Measurements from ENCODE around the gene ARHGEF9.

Gene ARHGEF9

GRCh38 chrX:63758011-63758410 is 27.0 kb downstream of the ARHGEF9 start:
- Mint-ChIP-seq H3K27me3 (ENCODE audit: low read depth) (no peaks in the 10 kb centered on the region), H3K4me1 (ENCODE audit: low read depth) (peaks cover 29% of the 10 kb centered on the region), H3K27ac (no peak overlapping the region), H3K4me3 (no peak overlapping the region), H3K36me3 (ENCODE audit: low read depth) (peaks cover 2% of the 10 kb centered on the region), H3K9me3 (no peaks in the 10 kb centered on the region)
- DNase-seq (ENCODE audit: low spot score) = no peak

GRCh38 chrX:63755892-63756291 is 29.1 kb downstream of the ARHGEF9 start:
- Mint-ChIP-seq H3K4me3 (peak overlapping the region; percentile 95), H3K4me1 (ENCODE audit: low read depth) (peaks cover 31% of the 10 kb centered on the region), H3K36me3 (ENCODE audit: low read depth) (peaks cover 2% of the 10 kb centered on the region), H3K27me3 (ENCODE audit: low read depth) (no peaks in the 10 kb centered on the region), H3K9me3 (no peaks in the 10 kb centered on the region), H3K27ac (no peak overlapping the region)
- peak; percentile 4 for DNase-seq (ENCODE audit: low spot score)

GRCh38 chrX:63754860-63755579 is 30.0 kb downstream of the ARHGEF9 start:
- peak overlapping the region; percentile 99 for H3K27ac Mint-ChIP-seq
- peak; percentile 87 for DNase-seq (ENCODE audit: low spot score)
- H3K36me3 Mint-ChIP-seq (ENCODE audit: low read depth) = peaks cover 2% of the 10 kb centered on the region
- H3K27me3 Mint-ChIP-seq (ENCODE audit: low read depth) = no peaks in the 10 kb centered on the region
- no peaks in the 10 kb centered on the region for H3K9me3 Mint-ChIP-seq
- H3K4me1 Mint-ChIP-seq (ENCODE audit: low read depth) = peaks cover 31% of the 10 kb centered on the region
- H3K4me3 Mint-ChIP-seq = peak overlapping the region; percentile 95

GRCh38 chrX:63754136-63754859 is 30.7 kb downstream of the ARHGEF9 start:
- H3K36me3 Mint-ChIP-seq (ENCODE audit: low read depth) = peaks cover 2% of the 10 kb centered on the region
- peaks cover 31% of the 10 kb centered on the region for H3K4me1 Mint-ChIP-seq (ENCODE audit: low read depth)
- H3K27ac Mint-ChIP-seq = peak overlapping the region; percentile 99
- peak; percentile 4 for DNase-seq (ENCODE audit: low spot score)
- H3K27me3 Mint-ChIP-seq (ENCODE audit: low read depth) = no peaks in the 10 kb centered on the region
- H3K4me3 Mint-ChIP-seq = peak overlapping the region; percentile 95
- no peaks in the 10 kb centered on the region for H3K9me3 Mint-ChIP-seq

- peaks cover 36% of the 10 kb centered on the region for H3K4me1 Mint-ChIP-seq (ENCODE audit: low read depth)
- no peaks in the 10 kb centered on the region for H3K27me3 Mint-ChIP-seq (ENCODE audit: low read depth)
- no peak for DNase-seq (ENCODE audit: low spot score)
- no peak overlapping the region for H3K27ac Mint-ChIP-seq
- no peak overlapping the region for H3K4me3 Mint-ChIP-seq
- H3K36me3 Mint-ChIP-seq (ENCODE audit: low read depth) = peaks cover 2% of the 10 kb centered on the region
- no peaks in the 10 kb centered on the region for H3K9me3 Mint-ChIP-seq
Observed at GRCh38 chrX:63751481-63751880, 33.5 kb downstream of the ARHGEF9 start.

DNA sequence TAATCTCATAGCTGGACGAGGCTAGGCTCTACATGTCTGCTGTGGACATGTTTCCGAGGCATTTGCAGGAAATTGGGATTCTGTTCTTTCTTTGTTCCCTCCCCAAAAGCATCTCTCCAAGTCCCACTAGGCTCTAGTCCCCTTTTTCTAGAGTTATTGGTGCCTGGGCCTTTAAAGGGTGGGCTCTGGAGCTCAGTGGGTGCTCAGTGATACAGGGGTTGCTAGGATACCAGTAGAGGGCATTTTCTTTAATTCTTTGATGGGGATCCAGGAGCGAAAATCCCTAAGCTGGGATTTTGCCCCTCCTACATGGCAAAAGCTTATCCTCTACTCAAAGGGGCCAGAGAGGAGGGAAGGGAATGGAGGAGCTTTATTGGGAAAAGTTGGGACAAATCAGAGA is 34.2 kb downstream of the ARHGEF9 start:
- H3K27me3 Mint-ChIP-seq (ENCODE audit: low read depth) = no peaks in the 10 kb centered on the region
- H3K4me3 Mint-ChIP-seq = no peak overlapping the region
- no peak for DNase-seq (ENCODE audit: low spot score)
- H3K9me3 Mint-ChIP-seq = no peaks in the 10 kb centered on the region
- peaks cover 37% of the 10 kb centered on the region for H3K4me1 Mint-ChIP-seq (ENCODE audit: low read depth)
- no peak overlapping the region for H3K27ac Mint-ChIP-seq
- peaks cover 5% of the 10 kb centered on the region for H3K36me3 Mint-ChIP-seq (ENCODE audit: low read depth)

DNA sequence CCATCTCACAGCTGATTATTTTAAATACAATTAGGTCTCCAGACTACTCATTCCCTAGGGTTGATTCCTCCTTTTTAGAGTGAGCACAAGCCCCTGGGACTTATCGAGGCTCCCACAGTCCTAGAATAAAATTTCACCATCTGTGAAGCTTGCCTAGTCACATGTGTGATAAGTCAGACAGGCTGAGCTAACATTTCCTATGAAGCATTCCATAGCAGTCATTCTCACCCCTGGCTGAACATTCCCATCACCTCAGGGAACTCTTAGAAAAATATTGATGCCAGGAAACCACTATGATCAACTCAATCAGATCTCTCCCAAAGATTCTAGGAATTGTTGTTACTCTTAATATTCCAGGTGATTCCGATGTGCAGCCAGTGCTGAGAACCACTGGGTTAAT is 37.7 kb downstream of the ARHGEF9 start:
- Mint-ChIP-seq H3K36me3 (ENCODE audit: low read depth) (peaks cover 11% of the 10 kb centered on the region), H3K9me3 (no peaks in the 10 kb centered on the region), H3K4me3 (no peak overlapping the region), H3K27me3 (ENCODE audit: low read depth) (no peaks in the 10 kb centered on the region), H3K4me1 (ENCODE audit: low read depth) (peaks cover 36% of the 10 kb centered on the region), H3K27ac (no peak overlapping the region)
- DNase-seq (ENCODE audit: low spot score) = no peak

DNA sequence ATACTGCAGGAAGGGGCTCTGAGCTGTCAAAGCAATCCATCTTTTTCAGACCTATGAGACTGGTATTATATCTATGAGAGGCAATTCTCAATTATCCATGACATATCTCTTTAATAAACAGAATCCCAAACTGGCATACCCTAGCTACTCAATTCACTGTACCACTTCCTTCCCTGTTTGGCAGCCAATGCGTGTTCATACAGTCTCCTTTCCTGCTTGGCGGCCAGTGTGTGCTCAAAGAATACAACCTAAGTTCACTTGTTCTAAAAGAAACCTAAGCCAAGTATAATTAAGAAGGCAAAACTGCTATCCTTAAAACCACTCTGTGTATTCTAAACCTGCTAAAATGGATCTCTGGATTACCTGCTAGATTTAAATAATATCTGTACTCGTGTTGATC is 38.3 kb downstream of the ARHGEF9 start:
- H3K9me3 Mint-ChIP-seq = no peaks in the 10 kb centered on the region
- no peak for DNase-seq (ENCODE audit: low spot score)
- H3K27me3 Mint-ChIP-seq (ENCODE audit: low read depth) = no peaks in the 10 kb centered on the region
- H3K36me3 Mint-ChIP-seq (ENCODE audit: low read depth) = peaks cover 16% of the 10 kb centered on the region
- peak overlapping the region; percentile 70 for H3K27ac Mint-ChIP-seq
- peak overlapping the region; percentile 24 for H3K4me3 Mint-ChIP-seq
- H3K4me1 Mint-ChIP-seq (ENCODE audit: low read depth) = peaks cover 39% of the 10 kb centered on the region

DNA sequence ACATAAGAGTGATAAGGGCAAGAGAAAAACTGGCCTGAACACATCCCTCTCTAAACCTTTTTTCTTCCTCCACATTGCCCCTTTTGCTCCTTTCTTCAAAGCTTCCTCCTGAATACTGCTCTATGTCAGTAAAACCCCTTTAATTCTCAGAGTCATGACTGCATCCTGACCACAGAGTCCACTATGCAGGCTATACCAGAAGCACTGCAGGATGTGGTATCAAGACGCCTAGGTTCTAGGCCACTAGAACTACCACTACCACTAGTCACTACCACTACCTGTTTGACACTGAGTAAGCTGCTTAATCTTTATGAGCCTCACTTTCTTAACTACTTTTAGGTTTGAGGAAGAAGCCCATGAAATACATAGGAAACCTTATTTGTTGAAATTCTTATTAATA is 38.7 kb downstream of the ARHGEF9 start:
- no peaks in the 10 kb centered on the region for H3K9me3 Mint-ChIP-seq
- peak overlapping the region; percentile 75 for H3K4me3 Mint-ChIP-seq
- H3K4me1 Mint-ChIP-seq (ENCODE audit: low read depth) = peaks cover 40% of the 10 kb centered on the region
- H3K36me3 Mint-ChIP-seq (ENCODE audit: low read depth) = peaks cover 19% of the 10 kb centered on the region
- DNase-seq (ENCODE audit: low spot score) = peak; percentile 45
- H3K27ac Mint-ChIP-seq = peak overlapping the region; percentile 70
- no peaks in the 10 kb centered on the region for H3K27me3 Mint-ChIP-seq (ENCODE audit: low read depth)

DNA sequence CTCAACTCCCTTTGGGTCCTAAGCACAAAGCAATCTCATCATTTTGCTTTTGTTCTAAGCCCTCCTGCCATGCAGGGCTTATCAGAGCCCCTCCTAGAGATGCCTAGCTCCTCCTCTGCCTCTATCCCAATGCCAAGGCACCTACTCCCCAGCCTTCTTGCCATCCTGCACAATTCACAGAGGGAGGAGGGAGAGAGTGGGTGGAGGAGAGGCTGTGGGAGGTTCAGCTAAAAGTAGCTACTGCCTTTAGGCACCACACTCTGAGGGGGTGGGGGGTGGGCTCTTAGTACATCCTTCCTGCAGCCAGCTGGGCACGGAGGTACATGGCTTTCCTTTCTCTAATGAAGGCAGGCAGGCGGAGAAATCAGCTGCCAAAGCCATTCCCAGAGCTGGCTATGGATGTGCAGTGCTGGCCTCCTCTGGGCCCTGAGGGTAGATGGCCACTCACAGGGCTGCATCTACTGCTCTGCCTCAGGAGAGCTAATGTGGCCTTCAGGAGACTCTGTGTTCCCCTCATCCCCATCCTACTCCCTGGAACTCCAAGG is 40.1 kb downstream of the ARHGEF9 start:
- H3K27ac Mint-ChIP-seq = no peak overlapping the region
- H3K9me3 Mint-ChIP-seq = no peaks in the 10 kb centered on the region
- peaks cover 51% of the 10 kb centered on the region for H3K4me1 Mint-ChIP-seq (ENCODE audit: low read depth)
- H3K27me3 Mint-ChIP-seq (ENCODE audit: low read depth) = no peaks in the 10 kb centered on the region
- H3K36me3 Mint-ChIP-seq (ENCODE audit: low read depth) = peaks cover 19% of the 10 kb centered on the region
- H3K4me3 Mint-ChIP-seq = no peak overlapping the region
- no peak for DNase-seq (ENCODE audit: low spot score)

GRCh38 chrX:63743596-63743995 is 41.4 kb downstream of the ARHGEF9 start:
- peaks cover 60% of the 10 kb centered on the region for H3K4me1 Mint-ChIP-seq (ENCODE audit: low read depth)

GRCh38 chrX:63740382-63740781 is 44.6 kb downstream of the ARHGEF9 start:
- Mint-ChIP-seq H3K4me3 (no peak overlapping the region), H3K27me3 (ENCODE audit: low read depth) (no peaks in the 10 kb centered on the region), H3K4me1 (ENCODE audit: low read depth) (peaks cover 50% of the 10 kb centered on the region), H3K9me3 (no peaks in the 10 kb centered on the region), H3K27ac (no peak overlapping the region), H3K36me3 (ENCODE audit: low read depth) (peaks cover 16% of the 10 kb centered on the region)
- DNase-seq (ENCODE audit: low spot score) = no peak

More at GRCh38 chrX:63743596-63743995, 41.4 kb downstream of the ARHGEF9 start:
- Mint-ChIP-seq H3K36me3 (ENCODE audit: low read depth) (peaks cover 19% of the 10 kb centered on the region), H3K9me3 (no peaks in the 10 kb centered on the region), H3K27me3 (ENCODE audit: low read depth) (no peaks in the 10 kb centered on the region), H3K27ac (peak overlapping the region; percentile 31), H3K4me3 (no peak overlapping the region)
- DNase-seq (ENCODE audit: low spot score) = no peak

- H3K4me1 Mint-ChIP-seq (ENCODE audit: low read depth) = peaks cover 50% of the 10 kb centered on the region
- H3K36me3 Mint-ChIP-seq (ENCODE audit: low read depth) = peaks cover 16% of the 10 kb centered on the region
- no peak overlapping the region for H3K4me3 Mint-ChIP-seq
- H3K27me3 Mint-ChIP-seq (ENCODE audit: low read depth) = no peaks in the 10 kb centered on the region
- no peak for DNase-seq (ENCODE audit: low spot score)
- no peaks in the 10 kb centered on the region for H3K9me3 Mint-ChIP-seq
- H3K27ac Mint-ChIP-seq = no peak overlapping the region
Observed at GRCh38 chrX:63739885-63740284, 45.1 kb downstream of the ARHGEF9 start.

- Mint-ChIP-seq H3K4me3 (peak overlapping the region; percentile 35), H3K9me3 (no peaks in the 10 kb centered on the region), H3K4me1 (ENCODE audit: low read depth) (peaks cover 42% of the 10 kb centered on the region), H3K36me3 (ENCODE audit: low read depth) (peaks cover 16% of the 10 kb centered on the region), H3K27me3 (ENCODE audit: low read depth) (no peaks in the 10 kb centered on the region), H3K27ac (peak overlapping the region; percentile 7)
- DNase-seq (ENCODE audit: low spot score) = no peak
Observed at GRCh38 chrX:63738696-63739095, 46.3 kb downstream of the ARHGEF9 start.

Data from T-helper 2 cell treated with Interferon-gamma antibody and Interleukin-4, amounts not matched to agents 5 μg/mL and 100 μg/mL, for 36 hours (primary cell).